Measurements from ENCODE around the gene TBC1D5. TPM values are rescaled to one million over a fixed set of nuclear protein-coding genes. Genes with fewer than 3 reads are reported as not detected.
"Not testable (repeated sequence)": the region's sequence is repeated elsewhere in the genome, so short reads cannot be mapped to it uniquely, and the experiment has no call there.

The TBC1D5 gene
- total and polyA plus RNA-seq, 2 of the 8 experiments (the other 6 are each of a cell fraction or from before 2014, with no cell fraction given) = 11.0 to 22.9 TPM

- H2BK5ac ChIP-seq (ENCODE audit: low read depth, low read length); FAIRE-seq; H3K18ac ChIP-seq (ENCODE audit: extremely low read depth, low read length); H3K4me3 ChIP-seq (ENCODE audit: extremely low read depth in 1 of 4, insufficient read depth in 2 of 4, low read depth in 3 of 4, low read length in 4 of 4); H2AFZ ChIP-seq (ENCODE audit: low read length); H3K4me2 ChIP-seq (ENCODE audit: insufficient read depth in 1 of 2, low read depth in 2 of 2, low read length in 2 of 2); H3K23me2 ChIP-seq (ENCODE audit: low read depth, low read length); H3K9ac ChIP-seq (replicated peaks in 1 of 4; ENCODE audit: extremely low read depth in 1 of 4, low read depth in 3 of 4, low read length in 3 of 4); H3K4me1 ChIP-seq (replicated peaks in 1 of 4; ENCODE audit: control insufficient read depth in 3 of 4, insufficient read depth in 4 of 4, low read length in 3 of 4); H4K20me1 ChIP-seq (replicated peaks in 1 of 2; ENCODE audit: control insufficient read depth in 1 of 2, insufficient read depth in 2 of 2, low read length in 2 of 2); H3K27me3 ChIP-seq (replicated peaks in 1 of 4; ENCODE audit: control insufficient read depth in 3 of 4, extremely low read depth in 1 of 4, insufficient read depth in 3 of 4, low read length in 3 of 4); H3K36me3 ChIP-seq (ENCODE audit: control insufficient read depth in 2 of 4, insufficient read depth in 4 of 4, low read length in 3 of 4); H2BK12ac ChIP-seq (ENCODE audit: low read depth, low read length); H4K91ac ChIP-seq (replicated peaks; ENCODE audit: insufficient read length, low read length); H2BK20ac ChIP-seq (ENCODE audit: low read length); H3K79me2 ChIP-seq (ENCODE audit: control insufficient read depth in 1 of 2, insufficient read depth in 2 of 2, low read length in 2 of 2); H3K56ac ChIP-seq (replicated peaks; ENCODE audit: insufficient read length, low read depth, low read length); H2AK5ac ChIP-seq (ENCODE audit: low read depth, low read length); H4K8ac ChIP-seq (ENCODE audit: extremely low read depth, insufficient read depth, low read length); H3K79me1 ChIP-seq (ENCODE audit: low read depth, low read length); DNase-seq (ENCODE audit: low read depth in 1 of 2, low spot score in 2 of 2); H2BK15ac ChIP-seq (ENCODE audit: low read length); POLR2A ChIA-PET (ENCODE audit: partially characterized antibody); H3K9me3 ChIP-seq (ENCODE audit: insufficient read depth in 2 of 2, low read depth in 1 of 2, low read length in 1 of 2); H3K27ac ChIP-seq (ENCODE audit: low read depth, low read length); H3K4ac ChIP-seq (replicated peaks; ENCODE audit: insufficient read length, low read depth, low read length); H4K5ac ChIP-seq (ENCODE audit: insufficient read length, low read depth, low read length); H3K23ac ChIP-seq (ENCODE audit: insufficient read length); H3K14ac ChIP-seq (ENCODE audit: insufficient read length); H2BK120ac ChIP-seq (replicated peaks; ENCODE audit: low read depth, low read length): not testable (repeated sequence)
- 96% methylated on average over 10 of the region's 10 CpGs; no CpG with 5 or more reads in 1 of the 2 experiments for WGBS, 2 experiments (ENCODE audit: extremely low coverage in 1 of 2, insufficient coverage in 1 of 2, insufficient read length in 1 of 2, insufficient replicate concordance in 2 of 2, low coverage in 1 of 2, low lambda C conversion rate in 2 of 2, missing lambda C conversion rate in 1 of 2)
- CTCF ChIA-PET (ENCODE audit: partially characterized antibody) = interaction anchor here (0.6 kb wide), 2 partner anchors 66 to 516 kb away, joined by 3 to 4 read pairs; no protein-coding TSS in a partner anchor
These were observed 31.9 kb upstream of the TBC1D5 start for GRCh38 chr3:17774180-17774910.
